ENCODE results near the gene CNGA3. TPM values are rescaled to one million over a fixed set of nuclear protein-coding genes. Genes with fewer than 3 reads are reported as not detected.

Gene CNGA3
- total and polyA plus RNA-seq, 2 of the 8 experiments (the other 6 are each of a cell fraction or from before 2014, with no cell fraction given) = 0.02 TPM; not detected in 1

DNA sequence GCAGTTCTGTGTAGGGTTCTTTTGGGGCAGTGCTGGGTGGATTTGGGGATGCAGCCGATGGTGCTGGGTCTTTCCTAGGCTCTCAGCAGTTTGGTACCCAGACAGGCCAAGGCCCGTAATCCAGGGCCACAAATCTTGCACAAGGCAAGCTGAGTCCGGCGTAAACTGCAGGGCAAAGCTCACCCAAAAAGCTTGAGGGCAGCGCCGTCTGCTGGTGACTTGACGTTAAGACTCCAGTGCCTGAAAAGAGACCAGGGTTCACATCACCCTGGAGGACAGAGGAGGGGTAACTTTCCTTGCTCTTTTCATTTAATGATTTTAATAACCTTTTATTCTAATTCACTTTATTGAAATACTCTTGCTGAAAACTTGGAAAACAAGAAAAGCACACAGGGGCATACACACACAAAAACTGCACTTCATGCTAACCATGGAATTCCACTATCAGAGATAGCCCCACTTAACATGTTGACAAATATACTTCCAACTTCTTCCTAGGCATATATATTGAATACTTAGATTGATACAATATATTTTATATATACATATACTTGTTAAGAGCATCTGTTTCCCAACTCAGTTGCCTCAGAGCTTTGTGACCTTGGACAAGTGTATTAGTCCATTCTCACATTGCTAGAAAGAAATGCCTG, 38.9 kb downstream of the CNGA3 start (continued):
- TF ChIP-seq BRCA1 (IDR thresholded peaks at IDR 0.05; ENCODE audit: low read depth, low read length) (no peak), CHD1 (IDR thresholded peaks at IDR 0.05; ENCODE audit: low read depth, low read length) (no peak), BCL11A (IDR thresholded peaks at IDR 0.05; ENCODE audit: low read depth in 2 of 2, low read length in 2 of 2) (no peak), EZH2 (IDR thresholded peaks at IDR 0.05; ENCODE audit: low read depth, low read length, severe bottlenecking) (no peak), PHF8 (conservative IDR thresholded peaks at IDR 0.05; ENCODE audit: low read depth, low read length) (no peak)
- TF ChIP-seq, protein P1, sequence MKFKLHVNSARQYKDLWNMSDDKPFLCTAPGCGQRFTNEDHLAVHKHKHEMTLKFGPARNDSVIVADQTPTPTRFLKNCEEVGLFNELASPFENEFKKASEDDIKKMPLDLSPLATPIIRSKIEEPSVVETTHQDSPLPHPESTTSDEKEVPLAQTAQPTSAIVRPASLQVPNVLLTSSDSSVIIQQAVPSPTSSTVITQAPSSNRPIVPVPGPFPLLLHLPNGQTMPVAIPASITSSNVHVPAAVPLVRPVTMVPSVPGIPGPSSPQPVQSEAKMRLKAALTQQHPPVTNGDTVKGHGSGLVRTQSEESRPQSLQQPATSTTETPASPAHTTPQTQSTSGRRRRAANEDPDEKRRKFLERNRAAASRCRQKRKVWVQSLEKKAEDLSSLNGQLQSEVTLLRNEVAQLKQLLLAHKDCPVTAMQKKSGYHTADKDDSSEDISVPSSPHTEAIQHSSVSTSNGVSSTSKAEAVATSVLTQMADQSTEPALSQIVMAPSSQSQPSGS (IDR thresholded peaks at IDR 0.05; ENCODE audit: low read length) = 0 out of 2 replicates have a peak, but pooled peaks have one; percentile 36
- TF ChIP-seq, protein P2, sequence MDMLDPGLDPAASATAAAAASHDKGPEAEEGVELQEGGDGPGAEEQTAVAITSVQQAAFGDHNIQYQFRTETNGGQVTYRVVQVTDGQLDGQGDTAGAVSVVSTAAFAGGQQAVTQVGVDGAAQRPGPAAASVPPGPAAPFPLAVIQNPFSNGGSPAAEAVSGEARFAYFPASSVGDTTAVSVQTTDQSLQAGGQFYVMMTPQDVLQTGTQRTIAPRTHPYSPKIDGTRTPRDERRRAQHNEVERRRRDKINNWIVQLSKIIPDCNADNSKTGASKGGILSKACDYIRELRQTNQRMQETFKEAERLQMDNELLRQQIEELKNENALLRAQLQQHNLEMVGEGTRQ (IDR thresholded peaks at IDR 0.05; ENCODE audit: low read length) = no peak
- TF ChIP-seq, protein P3, sequence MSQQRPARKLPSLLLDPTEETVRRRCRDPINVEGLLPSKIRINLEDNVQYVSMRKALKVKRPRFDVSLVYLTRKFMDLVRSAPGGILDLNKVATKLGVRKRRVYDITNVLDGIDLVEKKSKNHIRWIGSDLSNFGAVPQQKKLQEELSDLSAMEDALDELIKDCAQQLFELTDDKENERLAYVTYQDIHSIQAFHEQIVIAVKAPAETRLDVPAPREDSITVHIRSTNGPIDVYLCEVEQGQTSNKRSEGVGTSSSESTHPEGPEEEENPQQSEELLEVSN (IDR thresholded peaks at IDR 0.05) = no peak
